Endodermal cell (in vitro differentiated cells): ENCODE results near the gene DUSP5. TPM values are rescaled to one million over a fixed set of nuclear protein-coding genes. Genes with fewer than 3 reads are reported as not detected.
"Not testable (repeated sequence)": the region's sequence is repeated elsewhere in the genome, so short reads cannot be mapped to it uniquely, and the experiment has no call there.

Experiments
- DNase-seq: peaks from one replicate; pipeline ENCODE4 v3.0.0-alpha.2; 2017
- H3K27ac ChIP-seq: 2 replicates; pipeline ENCODE4 v1.5.1; 2013; ENCODE audit warnings: mild to moderate bottlenecking, low read depth, low read length, moderate library complexity
- H3K27me3 ChIP-seq: 2 replicates; pipeline ENCODE4 v1.6.1; 2013; ENCODE audit warnings: mild to moderate bottlenecking, low read length, moderate library complexity; ENCODE audit not compliant: insufficient read depth, control insufficient read depth, poor library complexity, severe bottlenecking
- H3K36me3 ChIP-seq: 2 replicates; pipeline ENCODE4 v1.7.0; 2013; ENCODE audit warnings: mild to moderate bottlenecking, low read length, moderate library complexity; ENCODE audit not compliant: control insufficient read depth, insufficient read depth
- H3K4me1 ChIP-seq: one replicate; pipeline ENCODE4 v1.7.0; 2013; ENCODE audit warnings: low read length; ENCODE audit not compliant: control insufficient read depth, insufficient read depth
- H3K4me3 ChIP-seq: 2 replicates; pipeline ENCODE4 v1.5.1; 2013; ENCODE audit warnings: mild to moderate bottlenecking, low read length, moderate library complexity
- H3K9ac ChIP-seq: 2 replicates; pipeline ENCODE4 v1.6.1; 2013; ENCODE audit warnings: mild to moderate bottlenecking, low read length, moderate library complexity; ENCODE audit not compliant: poor library complexity, severe bottlenecking; ENCODE audit errors: extremely low read depth
- H3K9me3 ChIP-seq: 2 replicates; pipeline ENCODE4 v1.6.1; 2013; ENCODE audit warnings: mild to moderate bottlenecking, low read length, moderate library complexity; ENCODE audit not compliant: control insufficient read depth
- H3K27ac Mint-ChIP-seq: 2 replicates; pipeline ENCODE4 v1.8.0; 2020; ENCODE audit warnings: mixed read lengths
- H3K27me3 Mint-ChIP-seq: 2 replicates; pipeline ENCODE4 v1.8.0; 2021; ENCODE audit warnings: mild to moderate bottlenecking, mixed read lengths; ENCODE audit not compliant: insufficient read depth
- H3K36me3 Mint-ChIP-seq: 2 replicates; pipeline ENCODE4 v1.8.0; 2020; ENCODE audit warnings: low read depth, mixed read lengths
- H3K4me1 Mint-ChIP-seq: 2 replicates; pipeline ENCODE4 v1.8.0; 2020; ENCODE audit warnings: mixed read lengths
- H3K4me3 Mint-ChIP-seq: 2 replicates; pipeline ENCODE4 v1.8.0; 2020; ENCODE audit warnings: mild to moderate bottlenecking, moderate library complexity, mixed read lengths
- H3K9me3 Mint-ChIP-seq: 2 replicates; pipeline ENCODE4 v1.8.0; 2020; ENCODE audit warnings: mild to moderate bottlenecking, mixed read lengths
- CTCF ChIP-seq: fragments of 200-600 bp; sonication (generic); conservative IDR thresholded peaks from 2 replicates; pipeline ENCODE4 v1.5.0; 2021; ENCODE audit warnings: antibody characterized with exemption, mild to moderate bottlenecking
- WGBS, 2 experiments: methylation state at CpG; one replicate each; pipeline versions ENCODE4 v1.1.5 to v1.1.7; 2013; ENCODE audit warnings: missing lambda C conversion rate in 2 of 2, mixed read lengths in 1 of 2; ENCODE audit not compliant: insufficient coverage in 1 of 2, insufficient read length in 1 of 2; 5-methylcytosine and 5-hydroxymethylcytosine counted together
- total RNA-seq, 2 donors: library from RNA; stranded (reverse); fragmentation: NEBNext Ultra II Directional in 1 of 2; extraction: Animal tissue kit (Norgen Biotek cat#: 25700) in 1 of 2; gene quantifications; 2 replicates in 1 of 2; 3 replicates in 1 of 2; pipeline ENCODE4 v1.2.1, GENCODE V29; 2021

Gene DUSP5
- total RNA-seq, 2 donors from 2014 or later = 60.0 to 60.3 TPM

GRCh38 chr10:110530131-110530831 is 32.6 kb downstream of the DUSP5 start:
- peak; percentile 97 for DNase-seq
- peak overlapping the region; percentile 41 for H3K9ac ChIP-seq
- WGBS, 2 experiments = 5 to 7% methylated on average over 15 to 35 of the region's 35 CpGs

GRCh38 chr10:110531687-110532086 is 34.0 kb downstream of the DUSP5 start:
- H3K4me3 ChIP-seq = no peak overlapping the region
- Mint-ChIP-seq H3K27me3 (no peaks in the 10 kb centered on the region), H3K4me3 (no peak overlapping the region), H3K27ac (no peak overlapping the region), H3K4me1 (peaks cover 37% of the 10 kb centered on the region), H3K9me3 (no peaks in the 10 kb centered on the region), H3K36me3 (no peaks in the 10 kb centered on the region)
- DNase-seq = peak; percentile 41
- WGBS, 2 experiments = 90 to 100% methylated on average over 1 to 2 of the region's 2 CpGs
- no peak for TF ChIP-seq CTCF
- no peaks in the 10 kb centered on the region for H3K36me3 ChIP-seq
- H3K9ac ChIP-seq = no peak overlapping the region
- H3K27me3 ChIP-seq = no peaks in the 10 kb centered on the region
- H3K27ac ChIP-seq = no peak overlapping the region
- H3K9me3 ChIP-seq = no peaks in the 10 kb centered on the region
- peaks cover 4% of the 10 kb centered on the region for H3K4me1 ChIP-seq

More at GRCh38 chr10:110530131-110530831, 32.6 kb downstream of the DUSP5 start:
- Mint-ChIP-seq H3K4me3 (peak overlapping the region; percentile 54), H3K27ac (peak overlapping the region; percentile 98), H3K27me3 (no peaks in the 10 kb centered on the region), H3K4me1 (peaks cover 43% of the 10 kb centered on the region), H3K36me3 (no peaks in the 10 kb centered on the region), H3K9me3 (no peaks in the 10 kb centered on the region)
- Histone ChIP-seq H3K9me3 (no peaks in the 10 kb centered on the region), H3K4me3 (peak overlapping the region; percentile 74), H3K4me1 (peaks cover 4% of the 10 kb centered on the region), H3K36me3 (no peaks in the 10 kb centered on the region), H3K27ac (no peak overlapping the region), H3K27me3 (no peaks in the 10 kb centered on the region)
- no peak for TF ChIP-seq CTCF

- H3K36me3 ChIP-seq, H3K9me3 Mint-ChIP-seq, H3K27ac Mint-ChIP-seq, H3K27me3 Mint-ChIP-seq, H3K9ac ChIP-seq, H3K4me3 ChIP-seq, H3K9me3 ChIP-seq, H3K27me3 ChIP-seq, H3K4me3 Mint-ChIP-seq, H3K4me1 ChIP-seq, H3K27ac ChIP-seq, H3K36me3 Mint-ChIP-seq: not testable (repeated sequence)
- peak; percentile 44 for DNase-seq
- 87 to 93% methylated on average over 3 to 4 of the region's 4 CpGs for WGBS, 2 experiments
- peaks cover 37% of the 10 kb centered on the region for H3K4me1 Mint-ChIP-seq
These were observed 34.9 kb downstream of the DUSP5 start for GRCh38 chr10:110532628-110533027.
